ENCODE measurements around the gene DET1. TPM values are rescaled to one million over a fixed set of nuclear protein-coding genes. Genes with fewer than 3 reads are reported as not detected.
A peak's percentile ranks its signal among the peaks of the same experiment; 100 is the strongest.

DET1 gene
- total RNA-seq, 2 donors from 2014 or later = 8.2 to 8.3 TPM

DNA sequence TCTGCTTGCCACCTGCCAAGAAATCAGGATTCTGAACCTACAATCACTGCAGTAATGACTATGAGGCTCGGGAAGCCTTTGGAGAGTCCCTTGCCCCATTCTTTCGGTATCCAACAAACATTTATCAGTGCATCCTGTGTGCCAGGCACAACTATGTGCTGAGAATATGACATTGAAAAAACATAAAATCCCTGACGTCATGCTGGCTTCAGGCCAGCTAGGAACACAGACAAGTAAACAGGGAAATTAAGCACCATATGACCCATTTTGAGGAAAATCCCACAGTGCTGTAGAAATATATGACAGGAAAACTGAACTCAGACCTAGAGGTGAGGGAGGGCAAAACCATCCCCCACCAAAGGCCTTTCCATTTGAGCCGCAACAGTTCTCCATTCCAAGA, 34.1 kb upstream of the DET1 start:
- TF ChIP-seq POLR2A (IDR thresholded peaks at IDR 0.05) = no peak
- TF ChIP-seq, protein P1, sequence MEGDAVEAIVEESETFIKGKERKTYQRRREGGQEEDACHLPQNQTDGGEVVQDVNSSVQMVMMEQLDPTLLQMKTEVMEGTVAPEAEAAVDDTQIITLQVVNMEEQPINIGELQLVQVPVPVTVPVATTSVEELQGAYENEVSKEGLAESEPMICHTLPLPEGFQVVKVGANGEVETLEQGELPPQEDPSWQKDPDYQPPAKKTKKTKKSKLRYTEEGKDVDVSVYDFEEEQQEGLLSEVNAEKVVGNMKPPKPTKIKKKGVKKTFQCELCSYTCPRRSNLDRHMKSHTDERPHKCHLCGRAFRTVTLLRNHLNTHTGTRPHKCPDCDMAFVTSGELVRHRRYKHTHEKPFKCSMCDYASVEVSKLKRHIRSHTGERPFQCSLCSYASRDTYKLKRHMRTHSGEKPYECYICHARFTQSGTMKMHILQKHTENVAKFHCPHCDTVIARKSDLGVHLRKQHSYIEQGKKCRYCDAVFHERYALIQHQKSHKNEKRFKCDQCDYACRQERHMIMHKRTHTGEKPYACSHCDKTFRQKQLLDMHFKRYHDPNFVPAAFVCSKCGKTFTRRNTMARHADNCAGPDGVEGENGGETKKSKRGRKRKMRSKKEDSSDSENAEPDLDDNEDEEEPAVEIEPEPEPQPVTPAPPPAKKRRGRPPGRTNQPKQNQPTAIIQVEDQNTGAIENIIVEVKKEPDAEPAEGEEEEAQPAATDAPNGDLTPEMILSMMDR (IDR thresholded peaks at IDR 0.05) = no peak
- no peak overlapping the region for H3K27ac ChIP-seq
- no peaks in the 10 kb centered on the region for H3K27me3 ChIP-seq
- intact Hi-C loops (cut with DNase I) = no loop called here
- DNase-seq (peak in 2 of 4 donors; percentile 16), ATAC-seq (no peak)
- H3K4me3 ChIP-seq = no peak overlapping the region
- no peaks in the 10 kb centered on the region for H3K4me1 ChIP-seq
- H3K36me3 ChIP-seq (replicated peaks in 1 of 2; ENCODE audit: insufficient read depth in 1 of 2, low read depth in 2 of 2) = no peaks in the 10 kb centered on the region
- H3K9me3 ChIP-seq = no peaks in the 10 kb centered on the region
- WGBS, 2 donors = 36 to 45% methylated on average over 4 of the region's 4 CpGs

DNA sequence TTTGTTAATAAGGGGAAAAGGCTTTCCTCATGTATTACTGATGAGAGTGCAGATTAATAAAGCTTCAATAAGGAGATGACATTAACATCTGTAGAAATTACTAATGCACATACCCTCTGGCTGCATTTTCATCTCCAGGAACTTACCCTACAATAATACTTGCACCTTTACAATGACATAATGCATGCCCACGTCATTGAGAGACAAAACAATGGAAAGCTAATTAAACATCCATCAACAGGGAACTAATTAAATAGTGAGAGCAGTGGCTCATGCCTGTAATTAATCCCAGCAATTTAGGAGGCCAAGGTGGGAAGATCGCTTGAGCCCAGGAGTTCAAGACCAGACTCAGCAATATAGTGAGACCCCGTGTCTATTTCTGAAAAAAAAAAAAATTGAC, 32.8 kb upstream of the DET1 start:
- Histone ChIP-seq H3K4me1 (no peaks in the 10 kb centered on the region), H3K4me3 (no peak overlapping the region), H3K27me3 (no peaks in the 10 kb centered on the region), H3K36me3 (replicated peaks in 1 of 2; ENCODE audit: insufficient read depth in 1 of 2, low read depth in 2 of 2) (no peaks in the 10 kb centered on the region), H3K27ac (no peak overlapping the region), H3K9me3 (no peaks in the 10 kb centered on the region)
- 60 to 64% methylated on average over 3 of the region's 3 CpGs for WGBS, 2 donors
- DNase-seq (no peak), ATAC-seq (no peak)
- intact Hi-C loops (cut with DNase I) = no loop called here
- TF ChIP-seq POLR2A (IDR thresholded peaks at IDR 0.05) = no peak
- TF ChIP-seq, protein P1 (IDR thresholded peaks at IDR 0.05) = no peak

DNA sequence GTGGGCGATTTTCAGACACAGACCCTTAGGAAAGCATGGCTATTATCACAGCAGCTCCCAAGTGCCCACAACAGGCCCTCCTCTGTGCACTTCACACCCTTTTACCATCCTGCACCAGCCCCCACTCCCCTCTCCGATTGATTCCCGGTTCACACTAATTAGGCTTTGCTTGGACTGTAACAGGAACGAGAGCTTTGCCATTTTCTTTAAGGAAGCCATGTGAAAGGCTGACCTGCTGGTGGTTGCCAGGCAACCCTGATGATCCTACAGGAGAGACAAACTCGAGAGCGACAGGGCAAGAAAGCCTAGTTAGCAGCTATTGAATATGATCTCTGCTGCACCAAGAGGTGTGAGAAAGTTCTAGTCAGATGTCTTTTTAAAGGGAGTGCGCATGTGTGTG, 28.2 kb upstream of the DET1 start:
- Histone ChIP-seq H3K27me3 (no peaks in the 10 kb centered on the region), H3K4me3 (no peak overlapping the region), H3K27ac (no peak overlapping the region), H3K36me3 (replicated peaks in 1 of 2; ENCODE audit: insufficient read depth in 1 of 2, low read depth in 2 of 2) (no peaks in the 10 kb centered on the region), H3K4me1 (no peaks in the 10 kb centered on the region), H3K9me3 (no peaks in the 10 kb centered on the region)
- DNase-seq (peak in 1 of 4 donors; percentile 17), ATAC-seq (no peak)
- TF ChIP-seq POLR2A (IDR thresholded peaks at IDR 0.05) = no peak
- TF ChIP-seq, protein P1 (IDR thresholded peaks at IDR 0.05) = no peak
- intact Hi-C loops (cut with DNase I) = no loop called here
- 29 to 31% methylated on average over 7 of the region's 7 CpGs for WGBS, 2 donors

DNA sequence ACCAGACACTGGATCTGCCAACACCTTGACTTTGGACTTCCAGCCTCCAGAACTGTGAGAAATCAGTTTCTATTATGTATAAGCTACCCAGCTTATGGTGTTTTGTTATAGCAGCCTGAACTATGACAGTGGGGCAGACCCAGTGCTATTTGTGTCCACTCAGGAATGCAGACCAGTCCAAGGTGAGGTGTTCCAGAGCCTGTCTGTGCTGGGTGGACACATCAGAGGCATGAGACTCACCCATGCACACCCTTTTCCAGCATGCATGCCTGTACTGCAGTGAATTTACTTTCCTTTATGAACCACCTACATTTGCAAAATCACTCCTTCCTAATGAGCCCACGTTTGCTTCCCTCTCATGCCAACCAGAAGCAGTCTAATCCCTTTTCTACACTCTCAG, 27.6 kb upstream of the DET1 start:
- intact Hi-C loops (cut with DNase I) = no loop called here
- ATAC-seq (no peak), DNase-seq (no peak)
- Histone ChIP-seq H3K27me3 (no peaks in the 10 kb centered on the region), H3K27ac (no peak overlapping the region), H3K9me3 (no peaks in the 10 kb centered on the region), H3K4me1 (no peaks in the 10 kb centered on the region), H3K36me3 (replicated peaks in 1 of 2; ENCODE audit: insufficient read depth in 1 of 2, low read depth in 2 of 2) (no peaks in the 10 kb centered on the region), H3K4me3 (no peak overlapping the region)
- TF ChIP-seq POLR2A (IDR thresholded peaks at IDR 0.05) = no peak
- TF ChIP-seq, protein P1 (IDR thresholded peaks at IDR 0.05) = no peak
- 24 to 76% methylated on average over 1 of the region's 1 CpG for whole genome bisulfite sequencing, 2 donors

DNA sequence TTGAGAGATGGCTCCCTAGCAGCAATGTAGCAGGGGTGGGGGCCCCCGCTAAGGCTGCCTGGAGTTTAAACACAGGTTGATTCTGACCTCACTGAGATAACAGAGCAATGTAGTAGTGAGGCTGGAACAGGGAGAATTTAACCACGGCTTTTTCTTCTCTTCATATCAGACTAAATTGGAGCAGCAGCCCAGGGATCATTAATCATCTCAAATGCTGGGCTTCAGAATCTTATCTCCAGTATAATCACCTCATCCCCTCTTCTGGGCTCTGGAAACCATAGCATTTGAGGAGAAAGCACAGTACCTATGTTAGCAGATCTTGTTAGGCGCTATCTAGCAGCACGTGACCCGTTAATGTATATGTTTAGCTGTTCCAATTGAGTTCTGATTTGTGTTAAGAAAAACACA, 25.4 kb upstream of the DET1 start:
- H3K9me3 ChIP-seq = no peaks in the 10 kb centered on the region
- H3K27ac ChIP-seq = no peak overlapping the region
- H3K4me3 ChIP-seq = no peak overlapping the region
- ATAC-seq (no peak), DNase-seq (no peak)
- 30 to 40% methylated on average over 4 to 5 of the region's 5 CpGs for WGBS, 2 donors
- no peaks in the 10 kb centered on the region for H3K4me1 ChIP-seq
- intact Hi-C loops (cut with DNase I) = no loop called here
- no peaks in the 10 kb centered on the region for H3K36me3 ChIP-seq (replicated peaks in 1 of 2; ENCODE audit: insufficient read depth in 1 of 2, low read depth in 2 of 2)
- no peaks in the 10 kb centered on the region for H3K27me3 ChIP-seq
- TF ChIP-seq, protein P1 (IDR thresholded peaks at IDR 0.05) = no peak
- TF ChIP-seq POLR2A (IDR thresholded peaks at IDR 0.05) = no peak

All from body of pancreas (tissue), 4 donors.